Stimulated activated CD4-positive, alpha-beta T cell treated with anti-CD3 and anti-CD28 coated beads, Interleukin-4, amount 100 ng/mL, for 1 hour (primary cell): Measurements from ENCODE around the gene TRIP12.
"Not testable (repeated sequence)": the region's sequence is repeated elsewhere in the genome, so short reads cannot be mapped to it uniquely, and the experiment has no call there.

Experiments used
- DNase-seq: peaks from one replicate; pipeline ENCODE4 v3.0.0-alpha.2; 2020

TRIP12 gene

DNA sequence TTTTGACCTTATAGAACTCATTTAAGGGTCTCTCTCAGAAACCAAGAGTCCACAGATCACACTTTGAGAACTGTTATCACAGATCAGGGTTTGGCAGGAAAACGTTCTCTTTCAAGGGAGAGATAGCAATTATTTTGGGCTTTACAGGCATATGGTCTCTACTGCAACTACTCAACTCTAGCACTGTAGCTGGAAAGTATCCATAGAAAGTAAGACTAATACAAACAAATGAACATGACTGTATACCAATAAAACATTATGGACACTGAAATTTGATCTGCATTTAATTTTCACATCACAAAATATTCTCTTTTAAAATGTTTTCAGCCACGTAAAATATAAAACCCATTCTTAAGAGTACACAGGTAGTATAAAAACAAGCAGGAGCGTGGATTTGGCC, 100.5 kb downstream of the TRIP12 start:
- no peak for DNase-seq

DNA sequence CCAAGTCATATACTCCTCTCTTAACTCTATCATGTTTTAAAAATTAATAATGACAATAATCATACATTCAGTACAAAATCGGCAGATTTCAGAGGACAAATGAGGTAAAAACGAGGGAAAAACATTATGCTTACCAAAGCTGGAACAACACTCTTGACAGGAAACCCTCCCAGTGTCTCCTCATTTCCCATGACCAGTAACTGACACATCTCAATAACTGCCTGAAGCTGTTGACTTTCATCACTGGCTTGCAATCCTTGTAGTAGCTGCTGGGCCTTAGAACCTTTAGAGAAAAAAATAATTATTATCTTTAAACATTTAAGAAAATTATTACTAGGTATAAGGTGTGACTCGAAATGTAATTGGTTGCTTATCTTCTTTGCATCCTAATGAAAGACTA, 103.6 kb downstream of the TRIP12 start:
- no peak for DNase-seq

- DNase-seq = no peak
Measured at GRCh38 chr2:229815858-229816257, 106.0 kb downstream of the TRIP12 start.

DNA sequence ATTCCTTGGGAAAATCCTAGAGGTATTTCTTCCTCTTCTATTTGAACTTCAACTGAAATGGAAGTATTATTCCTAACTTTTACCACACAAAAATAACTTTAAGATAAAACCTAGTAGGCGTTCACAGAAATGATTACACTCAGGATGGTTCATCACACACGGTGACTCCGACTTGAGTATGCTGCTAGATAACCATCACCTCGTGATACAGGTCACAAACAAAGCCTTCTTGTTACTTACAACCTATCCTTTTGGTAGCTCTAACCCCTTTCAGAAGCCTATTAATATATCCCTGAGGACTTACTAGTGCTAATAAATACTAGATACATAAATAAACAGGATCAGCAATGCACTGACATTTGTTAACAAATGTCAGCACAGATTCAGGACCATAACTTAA, 106.5 kb downstream of the TRIP12 start:
- no peak for DNase-seq

GRCh38 chr2:229810786-229811185, 111.0 kb downstream of the TRIP12 start:
- no peak for DNase-seq

DNA sequence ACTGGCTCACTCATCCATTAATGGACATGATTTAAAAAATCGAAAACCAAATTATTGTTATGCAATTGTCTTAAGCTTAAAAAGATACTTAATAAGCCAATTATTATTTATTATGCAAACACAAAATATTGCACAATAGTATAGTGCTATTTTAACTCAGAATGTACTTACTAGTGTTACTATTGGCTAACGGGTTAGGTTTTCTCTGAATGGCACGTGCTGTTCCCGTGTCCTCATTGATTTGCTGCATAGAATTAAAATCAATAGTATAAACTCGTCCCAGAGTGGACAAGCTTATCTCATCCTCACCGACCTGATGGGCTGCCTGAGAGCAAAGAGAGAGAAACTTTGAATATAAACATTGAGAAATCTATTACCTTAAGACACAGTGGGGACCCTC, 116.2 kb downstream of the TRIP12 start:
- DNase-seq = no peak

DNA sequence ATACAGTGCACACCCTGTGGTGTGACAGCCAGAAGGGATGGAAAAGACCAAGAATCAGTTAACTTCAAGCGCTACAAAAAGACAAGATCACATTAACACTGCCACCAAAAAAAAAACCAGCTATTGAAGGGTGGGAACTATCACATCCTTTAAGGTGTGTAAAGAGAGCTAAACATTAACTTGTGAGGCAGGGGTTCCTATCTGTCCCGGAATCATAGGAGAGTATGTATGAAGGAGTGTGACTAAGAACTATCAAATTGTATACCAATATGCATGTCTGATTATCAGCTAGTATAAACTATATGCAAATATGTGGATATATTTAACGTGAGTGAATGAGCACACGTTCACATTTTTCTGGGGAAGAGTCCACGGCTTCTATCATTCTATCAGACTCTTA, 119.0 kb downstream of the TRIP12 start:
- DNase-seq = no peak

GRCh38 chr2:229800997-229801754, 120.6 kb downstream of the TRIP12 start:
- DNase-seq = peak; percentile 72

- DNase-seq = no peak
Measured at GRCh38 chr2:229798446-229799155, 123.2 kb downstream of the TRIP12 start.

DNA sequence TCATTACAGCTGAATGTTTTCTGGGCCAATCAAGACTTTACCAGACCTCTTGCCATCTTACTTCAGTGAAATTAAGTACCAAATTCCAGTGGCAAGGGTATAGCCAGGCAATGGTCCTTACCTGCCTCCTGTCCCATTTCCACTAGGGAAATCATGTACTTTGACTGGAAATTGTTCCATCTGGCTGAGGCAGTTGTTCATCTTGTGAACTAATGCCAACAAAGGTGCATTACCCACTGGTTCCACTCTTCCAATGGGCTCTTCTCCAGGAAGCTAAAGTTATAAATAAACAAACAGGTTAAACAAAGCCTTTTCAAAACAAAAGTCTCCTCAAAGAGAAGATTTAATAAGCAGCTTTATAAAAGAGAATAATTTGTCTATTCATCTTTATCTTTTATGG, 126.8 kb downstream of the TRIP12 start:
- DNase-seq = no peak

DNA sequence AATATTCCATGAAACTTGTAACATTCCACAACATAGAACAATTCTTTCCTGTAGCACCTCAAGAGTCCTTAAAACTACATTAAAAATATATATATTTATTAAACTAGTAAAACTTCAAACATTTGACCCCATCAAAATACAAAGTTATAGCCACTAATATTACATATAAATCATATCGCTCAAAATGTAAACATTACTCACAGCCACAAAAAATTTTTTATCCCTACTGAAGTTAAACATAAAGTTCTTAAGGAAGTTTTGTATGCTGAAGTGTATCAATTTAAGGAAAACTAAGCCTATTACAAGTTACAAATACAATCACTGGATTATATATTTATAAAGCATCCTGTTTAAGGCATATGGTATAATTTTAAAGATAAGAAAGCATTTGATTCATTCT, 127.2 kb downstream of the TRIP12 start:
- DNase-seq = no peak

GRCh38 chr2:229786289-229786688, 135.5 kb downstream of the TRIP12 start:
- DNase-seq = not testable (repeated sequence)

DNA sequence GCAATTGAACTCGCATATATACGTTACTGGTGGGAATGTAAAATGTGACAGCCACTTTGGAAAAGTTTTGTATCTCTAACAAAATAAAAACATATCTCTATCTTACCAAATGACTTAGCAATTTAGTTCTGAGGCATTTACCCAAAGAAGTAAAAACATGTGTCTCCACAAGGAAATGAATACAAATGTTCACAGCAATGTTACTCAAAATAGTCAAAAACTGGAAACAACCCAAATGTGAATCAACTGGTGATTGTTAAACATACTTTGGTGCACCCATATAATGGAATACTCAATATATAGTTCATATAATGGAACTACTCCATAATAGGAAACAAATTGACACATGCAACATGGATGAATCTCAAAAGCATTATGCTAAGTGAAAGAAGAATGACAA, 137.0 kb downstream of the TRIP12 start:
- no peak for DNase-seq

DNA sequence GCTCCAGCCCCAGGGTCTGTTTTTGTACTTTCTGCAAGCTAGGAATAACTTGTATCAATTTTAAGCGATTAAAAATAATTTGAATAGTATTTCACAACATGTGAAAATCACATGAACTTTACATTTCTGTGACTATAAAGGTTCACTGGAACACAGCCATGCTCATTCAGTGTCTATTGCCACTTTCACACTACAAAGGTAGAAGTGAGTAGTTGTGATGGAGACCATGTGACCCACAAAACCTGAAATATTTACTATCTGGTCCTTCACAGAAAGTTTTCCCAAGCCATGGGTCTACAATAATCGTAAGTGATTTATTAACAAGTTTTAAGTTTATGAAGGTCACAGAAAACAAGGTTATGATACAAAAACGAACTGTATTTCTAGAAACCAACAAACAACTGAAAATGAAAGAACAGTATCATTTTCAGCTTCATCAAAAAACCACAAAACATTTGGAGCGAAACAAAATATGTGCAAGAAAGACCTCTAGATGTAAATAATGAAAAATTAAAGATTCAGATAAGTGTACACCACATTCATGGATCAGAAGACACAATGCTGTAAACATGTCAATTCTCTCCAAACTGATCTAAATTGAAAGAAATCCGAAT, 138.6 kb downstream of the TRIP12 start:
- DNase-seq = no peak

DNA sequence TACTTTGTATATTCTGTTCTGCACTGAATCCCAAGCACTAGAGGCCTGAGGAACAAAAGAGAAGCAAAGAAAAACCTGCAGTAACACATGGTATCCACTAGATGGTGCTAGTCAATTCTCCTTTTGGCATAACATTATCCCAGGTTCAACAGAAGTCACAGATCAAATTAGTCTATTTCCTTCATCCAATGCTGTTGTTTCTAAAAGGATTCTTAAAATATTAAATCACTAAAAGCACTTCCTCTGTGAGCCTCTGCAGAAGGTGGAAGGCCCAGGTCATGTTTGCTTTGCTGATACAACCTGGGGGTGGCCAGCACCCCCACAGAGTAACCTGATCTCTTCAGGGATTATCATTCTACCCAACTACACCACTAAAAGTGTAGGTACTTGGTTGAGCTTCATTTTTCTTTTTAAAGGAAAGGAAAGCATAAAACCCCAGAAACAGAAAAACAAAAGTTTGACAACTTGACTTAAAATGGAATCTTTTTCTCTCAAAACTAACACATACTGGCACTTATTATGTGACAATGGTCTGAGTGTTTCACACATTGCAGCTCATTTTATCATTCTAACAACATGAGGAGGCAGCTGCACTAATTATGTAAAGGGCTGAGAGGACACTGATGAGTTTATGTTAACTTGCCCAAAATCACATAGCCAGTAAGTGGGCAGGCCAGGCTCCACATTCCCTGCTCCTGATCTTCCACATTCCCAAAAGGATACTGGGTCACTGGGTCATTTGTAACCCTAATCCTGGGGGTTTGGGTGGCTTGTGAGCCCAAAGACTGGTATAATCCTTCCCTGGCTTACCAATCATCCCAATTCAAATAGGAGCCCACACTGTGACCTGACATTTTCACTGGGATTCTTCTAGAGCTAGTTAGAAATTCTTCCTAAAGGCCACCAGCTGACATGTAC, 140.7 kb downstream of the TRIP12 start:
- no peak for DNase-seq

GRCh38 chr2:229779650-229780049, 142.2 kb downstream of the TRIP12 start:
- DNase-seq = no peak

DNA sequence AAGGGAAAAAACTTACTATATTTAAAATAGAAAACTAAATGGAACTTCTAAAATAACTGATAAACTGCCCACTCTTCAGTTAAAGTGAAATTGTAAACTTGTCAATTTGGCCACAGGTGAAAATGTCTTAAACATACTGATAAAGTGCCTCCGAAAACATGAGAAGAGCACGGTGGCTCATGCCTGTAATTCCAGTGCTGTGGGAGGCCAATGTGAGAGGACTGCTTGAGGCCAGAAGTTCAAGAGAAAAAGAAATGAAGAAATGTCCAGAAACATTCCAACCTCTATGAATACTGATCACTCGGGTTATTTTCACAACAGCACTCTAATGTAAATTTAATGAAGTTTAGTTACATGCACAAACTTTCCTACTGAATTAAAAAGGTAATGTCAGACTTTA, 144.1 kb downstream of the TRIP12 start:
- DNase-seq = no peak

GRCh38 chr2:229775614-229776313, 146.0 kb downstream of the TRIP12 start:
- no peak for DNase-seq

- no peak for DNase-seq
Measured at GRCh38 chr2:229774237-229774636, 147.6 kb downstream of the TRIP12 start.

GRCh38 chr2:229768235-229768634, 153.6 kb downstream of the TRIP12 start:
- DNase-seq = no peak

DNA sequence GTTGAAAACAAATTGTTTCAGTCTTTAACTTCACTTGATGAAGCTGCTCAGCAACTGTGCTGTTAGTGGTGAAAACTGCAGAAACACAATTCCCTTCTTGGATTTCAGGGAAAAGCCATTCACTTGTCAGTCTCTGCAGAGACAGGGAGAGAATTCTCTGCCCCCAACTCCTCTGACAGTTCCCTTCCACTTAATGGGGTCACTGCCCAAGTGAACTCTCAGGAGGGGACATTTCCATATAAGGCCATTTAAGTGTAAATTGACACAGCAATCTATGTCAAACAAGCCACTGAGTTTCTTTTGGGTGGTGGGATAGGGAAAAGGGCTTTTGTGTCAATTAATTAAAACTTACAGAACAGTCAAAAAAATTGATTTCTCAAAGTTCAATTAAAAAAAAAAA, 156.1 kb downstream of the TRIP12 start:
- DNase-seq = no peak

- DNase-seq = no peak
Measured at GRCh38 chr2:229761663-229762062, 160.1 kb downstream of the TRIP12 start.
